K562 (cell line): ENCODE measurements around the gene GPR179. TPM values are rescaled to one million over a fixed set of nuclear protein-coding genes. Genes with fewer than 3 reads are reported as not detected.
A peak's percentile ranks its signal among the peaks of the same experiment; 100 is the strongest.

Source experiments
- CBX1 ChIP-seq: sonication (generic); IDR thresholded peaks from 2 replicates; pipeline ENCODE4 v1.6.1; 2016; ENCODE audit warnings: antibody characterized with exemption, low read depth, mild to moderate bottlenecking
- NCOA2 ChIP-seq, 2 experiments: fragments of 450-650 bp; IDR thresholded peaks; 2 replicates each; pipeline ENCODE4 v1.6.1; 2018; ENCODE audit warnings: mild to moderate bottlenecking in 2 of 2, moderate library complexity in 1 of 2; ENCODE audit not compliant: partially characterized antibody in 2 of 2
- NCOR1 ChIP-seq: fragments of 450-650 bp; IDR thresholded peaks from 2 replicates; pipeline ENCODE4 v1.6.1; 2016; ENCODE audit warnings: mild to moderate bottlenecking, moderate library complexity
- NFYB ChIP-seq: IDR thresholded peaks from 2 replicates; pipeline ENCODE4 v1.6.1; 2011; ENCODE audit warnings: mild to moderate bottlenecking, moderate library complexity; ENCODE audit not compliant: insufficient read length; ENCODE audit errors: extremely low read depth
- TCF7 ChIP-seq: sonication (generic); IDR thresholded peaks from 2 replicates; pipeline ENCODE4 v1.6.1; 2016; ENCODE audit warnings: antibody characterized with exemption, borderline replicate concordance
- polyA plus RNA-seq, 8 experiments: library from polyadenylated mRNA; depleted of rRNA in 4 of 8; stranded (reverse) in 5 of 8; unstranded in 3 of 8; fragments of >200 nt; fragmentation: Nextera tagmentation in 2 of 8; fragmentation: Illumina TruSeq in 1 of 8; extraction: Ambion mirVana in 2 of 8; extraction: Trizol in 1 of 8; gene quantifications; 2 replicates each; pipeline versions ENCODE4 v1.2.1 to v1.2.3, GENCODE V29; 2011 to 2014; ENCODE audit warnings: inconsistent platforms in 1 of 8, missing spikeins in 1 of 8
- total RNA-seq, 7 experiments: library from RNA; depleted of rRNA in 6 of 7; stranded (reverse); fragments of >200 nt in 6 of 7; fragmentation: Illumina TruSeq in 2 of 7; extraction: Trizol in 2 of 7; gene quantifications; 2 replicates each; pipeline versions ENCODE4 v1.2.1 to v1.2.3, GENCODE V29; 2011 to 2021; ENCODE audit warnings: low replicate concordance in 1 of 7
- TF ChIP-seq, protein P1 (sequence below): fragments of 450-650 bp; IDR thresholded peaks from 2 replicates; pipeline ENCODE4 v1.6.1; 2016; ENCODE audit warnings: mild to moderate bottlenecking, moderate library complexity
- TF ChIP-seq, protein P2 (sequence below), 2 experiments: fragments of 450-650 bp; formaldehyde crosslinking in 1 of 2; IDR thresholded peaks; 2 replicates each; pipeline versions ENCODE4 v1.4.0 to v1.6.1; 2014 to 2020; ENCODE audit warnings: mild to moderate bottlenecking in 2 of 2, borderline replicate concordance in 1 of 2, low read depth in 1 of 2

The GPR179 gene
- total and polyA plus RNA-seq, 9 of the 15 experiments (the other 6 are each of a cell fraction or from before 2014, with no cell fraction given), result not detected

GRCh38 chr17:38349097-38349730 lies 5.5 kb upstream of the GPR179 start (continued):
- TF ChIP-seq, protein P1, sequence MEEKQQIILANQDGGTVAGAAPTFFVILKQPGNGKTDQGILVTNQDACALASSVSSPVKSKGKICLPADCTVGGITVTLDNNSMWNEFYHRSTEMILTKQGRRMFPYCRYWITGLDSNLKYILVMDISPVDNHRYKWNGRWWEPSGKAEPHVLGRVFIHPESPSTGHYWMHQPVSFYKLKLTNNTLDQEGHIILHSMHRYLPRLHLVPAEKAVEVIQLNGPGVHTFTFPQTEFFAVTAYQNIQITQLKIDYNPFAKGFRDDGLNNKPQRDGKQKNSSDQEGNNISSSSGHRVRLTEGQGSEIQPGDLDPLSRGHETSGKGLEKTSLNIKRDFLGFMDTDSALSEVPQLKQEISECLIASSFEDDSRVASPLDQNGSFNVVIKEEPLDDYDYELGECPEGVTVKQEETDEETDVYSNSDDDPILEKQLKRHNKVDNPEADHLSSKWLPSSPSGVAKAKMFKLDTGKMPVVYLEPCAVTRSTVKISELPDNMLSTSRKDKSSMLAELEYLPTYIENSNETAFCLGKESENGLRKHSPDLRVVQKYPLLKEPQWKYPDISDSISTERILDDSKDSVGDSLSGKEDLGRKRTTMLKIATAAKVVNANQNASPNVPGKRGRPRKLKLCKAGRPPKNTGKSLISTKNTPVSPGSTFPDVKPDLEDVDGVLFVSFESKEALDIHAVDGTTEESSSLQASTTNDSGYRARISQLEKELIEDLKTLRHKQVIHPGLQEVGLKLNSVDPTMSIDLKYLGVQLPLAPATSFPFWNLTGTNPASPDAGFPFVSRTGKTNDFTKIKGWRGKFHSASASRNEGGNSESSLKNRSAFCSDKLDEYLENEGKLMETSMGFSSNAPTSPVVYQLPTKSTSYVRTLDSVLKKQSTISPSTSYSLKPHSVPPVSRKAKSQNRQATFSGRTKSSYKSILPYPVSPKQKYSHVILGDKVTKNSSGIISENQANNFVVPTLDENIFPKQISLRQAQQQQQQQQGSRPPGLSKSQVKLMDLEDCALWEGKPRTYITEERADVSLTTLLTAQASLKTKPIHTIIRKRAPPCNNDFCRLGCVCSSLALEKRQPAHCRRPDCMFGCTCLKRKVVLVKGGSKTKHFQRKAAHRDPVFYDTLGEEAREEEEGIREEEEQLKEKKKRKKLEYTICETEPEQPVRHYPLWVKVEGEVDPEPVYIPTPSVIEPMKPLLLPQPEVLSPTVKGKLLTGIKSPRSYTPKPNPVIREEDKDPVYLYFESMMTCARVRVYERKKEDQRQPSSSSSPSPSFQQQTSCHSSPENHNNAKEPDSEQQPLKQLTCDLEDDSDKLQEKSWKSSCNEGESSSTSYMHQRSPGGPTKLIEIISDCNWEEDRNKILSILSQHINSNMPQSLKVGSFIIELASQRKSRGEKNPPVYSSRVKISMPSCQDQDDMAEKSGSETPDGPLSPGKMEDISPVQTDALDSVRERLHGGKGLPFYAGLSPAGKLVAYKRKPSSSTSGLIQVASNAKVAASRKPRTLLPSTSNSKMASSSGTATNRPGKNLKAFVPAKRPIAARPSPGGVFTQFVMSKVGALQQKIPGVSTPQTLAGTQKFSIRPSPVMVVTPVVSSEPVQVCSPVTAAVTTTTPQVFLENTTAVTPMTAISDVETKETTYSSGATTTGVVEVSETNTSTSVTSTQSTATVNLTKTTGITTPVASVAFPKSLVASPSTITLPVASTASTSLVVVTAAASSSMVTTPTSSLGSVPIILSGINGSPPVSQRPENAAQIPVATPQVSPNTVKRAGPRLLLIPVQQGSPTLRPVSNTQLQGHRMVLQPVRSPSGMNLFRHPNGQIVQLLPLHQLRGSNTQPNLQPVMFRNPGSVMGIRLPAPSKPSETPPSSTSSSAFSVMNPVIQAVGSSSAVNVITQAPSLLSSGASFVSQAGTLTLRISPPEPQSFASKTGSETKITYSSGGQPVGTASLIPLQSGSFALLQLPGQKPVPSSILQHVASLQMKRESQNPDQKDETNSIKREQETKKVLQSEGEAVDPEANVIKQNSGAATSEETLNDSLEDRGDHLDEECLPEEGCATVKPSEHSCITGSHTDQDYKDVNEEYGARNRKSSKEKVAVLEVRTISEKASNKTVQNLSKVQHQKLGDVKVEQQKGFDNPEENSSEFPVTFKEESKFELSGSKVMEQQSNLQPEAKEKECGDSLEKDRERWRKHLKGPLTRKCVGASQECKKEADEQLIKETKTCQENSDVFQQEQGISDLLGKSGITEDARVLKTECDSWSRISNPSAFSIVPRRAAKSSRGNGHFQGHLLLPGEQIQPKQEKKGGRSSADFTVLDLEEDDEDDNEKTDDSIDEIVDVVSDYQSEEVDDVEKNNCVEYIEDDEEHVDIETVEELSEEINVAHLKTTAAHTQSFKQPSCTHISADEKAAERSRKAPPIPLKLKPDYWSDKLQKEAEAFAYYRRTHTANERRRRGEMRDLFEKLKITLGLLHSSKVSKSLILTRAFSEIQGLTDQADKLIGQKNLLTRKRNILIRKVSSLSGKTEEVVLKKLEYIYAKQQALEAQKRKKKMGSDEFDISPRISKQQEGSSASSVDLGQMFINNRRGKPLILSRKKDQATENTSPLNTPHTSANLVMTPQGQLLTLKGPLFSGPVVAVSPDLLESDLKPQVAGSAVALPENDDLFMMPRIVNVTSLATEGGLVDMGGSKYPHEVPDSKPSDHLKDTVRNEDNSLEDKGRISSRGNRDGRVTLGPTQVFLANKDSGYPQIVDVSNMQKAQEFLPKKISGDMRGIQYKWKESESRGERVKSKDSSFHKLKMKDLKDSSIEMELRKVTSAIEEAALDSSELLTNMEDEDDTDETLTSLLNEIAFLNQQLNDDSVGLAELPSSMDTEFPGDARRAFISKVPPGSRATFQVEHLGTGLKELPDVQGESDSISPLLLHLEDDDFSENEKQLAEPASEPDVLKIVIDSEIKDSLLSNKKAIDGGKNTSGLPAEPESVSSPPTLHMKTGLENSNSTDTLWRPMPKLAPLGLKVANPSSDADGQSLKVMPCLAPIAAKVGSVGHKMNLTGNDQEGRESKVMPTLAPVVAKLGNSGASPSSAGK, result no peak
- TF ChIP-seq CBX1 (no peak), TCF7 (no peak), NCOA2 (IDR thresholded peaks at IDR 0.05; ENCODE audit: partially characterized antibody in 2 of 2) (no peak), NCOR1 (no peak), NFYB (no peak)
- TF ChIP-seq, protein P2, sequence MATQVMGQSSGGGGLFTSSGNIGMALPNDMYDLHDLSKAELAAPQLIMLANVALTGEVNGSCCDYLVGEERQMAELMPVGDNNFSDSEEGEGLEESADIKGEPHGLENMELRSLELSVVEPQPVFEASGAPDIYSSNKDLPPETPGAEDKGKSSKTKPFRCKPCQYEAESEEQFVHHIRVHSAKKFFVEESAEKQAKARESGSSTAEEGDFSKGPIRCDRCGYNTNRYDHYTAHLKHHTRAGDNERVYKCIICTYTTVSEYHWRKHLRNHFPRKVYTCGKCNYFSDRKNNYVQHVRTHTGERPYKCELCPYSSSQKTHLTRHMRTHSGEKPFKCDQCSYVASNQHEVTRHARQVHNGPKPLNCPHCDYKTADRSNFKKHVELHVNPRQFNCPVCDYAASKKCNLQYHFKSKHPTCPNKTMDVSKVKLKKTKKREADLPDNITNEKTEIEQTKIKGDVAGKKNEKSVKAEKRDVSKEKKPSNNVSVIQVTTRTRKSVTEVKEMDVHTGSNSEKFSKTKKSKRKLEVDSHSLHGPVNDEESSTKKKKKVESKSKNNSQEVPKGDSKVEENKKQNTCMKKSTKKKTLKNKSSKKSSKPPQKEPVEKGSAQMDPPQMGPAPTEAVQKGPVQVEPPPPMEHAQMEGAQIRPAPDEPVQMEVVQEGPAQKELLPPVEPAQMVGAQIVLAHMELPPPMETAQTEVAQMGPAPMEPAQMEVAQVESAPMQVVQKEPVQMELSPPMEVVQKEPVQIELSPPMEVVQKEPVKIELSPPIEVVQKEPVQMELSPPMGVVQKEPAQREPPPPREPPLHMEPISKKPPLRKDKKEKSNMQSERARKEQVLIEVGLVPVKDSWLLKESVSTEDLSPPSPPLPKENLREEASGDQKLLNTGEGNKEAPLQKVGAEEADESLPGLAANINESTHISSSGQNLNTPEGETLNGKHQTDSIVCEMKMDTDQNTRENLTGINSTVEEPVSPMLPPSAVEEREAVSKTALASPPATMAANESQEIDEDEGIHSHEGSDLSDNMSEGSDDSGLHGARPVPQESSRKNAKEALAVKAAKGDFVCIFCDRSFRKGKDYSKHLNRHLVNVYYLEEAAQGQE (IDR thresholded peaks at IDR 0.05; ENCODE audit: borderline replicate concordance), result peak; percentile 82; the same call in 1 of the 2 replicates
- TF ChIP-seq, protein P2 (CRISPR knock-in tag; IDR thresholded peaks at IDR 0.05; ENCODE audit: low read depth), result no peak
